ENCODE results near the gene BMP7.

Gene BMP7

DNA sequence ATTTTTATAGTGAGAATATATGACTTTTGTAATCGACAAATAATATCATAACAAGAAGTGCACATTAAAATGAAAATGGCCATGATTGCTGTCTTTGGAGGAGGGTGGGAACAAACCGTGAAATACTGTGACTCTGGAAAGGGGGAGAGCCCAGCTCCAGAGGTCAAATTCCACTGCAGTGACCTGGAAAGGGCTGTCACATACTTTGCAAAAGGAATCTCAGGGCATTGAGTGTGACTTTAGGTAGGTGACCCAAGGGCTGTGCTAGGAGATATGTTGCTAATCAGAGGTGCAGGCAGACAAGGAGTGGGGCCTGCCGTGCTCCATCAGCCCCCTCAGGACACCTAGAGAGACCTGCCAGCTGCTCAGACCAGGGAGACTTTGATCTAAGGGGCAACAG lies 28.1 kb upstream of the BMP7 start:
- no peak overlapping the region for H3K4me3 ChIP-seq (ENCODE audit: low read depth, low read length)
- TF ChIP-seq, protein P1, sequence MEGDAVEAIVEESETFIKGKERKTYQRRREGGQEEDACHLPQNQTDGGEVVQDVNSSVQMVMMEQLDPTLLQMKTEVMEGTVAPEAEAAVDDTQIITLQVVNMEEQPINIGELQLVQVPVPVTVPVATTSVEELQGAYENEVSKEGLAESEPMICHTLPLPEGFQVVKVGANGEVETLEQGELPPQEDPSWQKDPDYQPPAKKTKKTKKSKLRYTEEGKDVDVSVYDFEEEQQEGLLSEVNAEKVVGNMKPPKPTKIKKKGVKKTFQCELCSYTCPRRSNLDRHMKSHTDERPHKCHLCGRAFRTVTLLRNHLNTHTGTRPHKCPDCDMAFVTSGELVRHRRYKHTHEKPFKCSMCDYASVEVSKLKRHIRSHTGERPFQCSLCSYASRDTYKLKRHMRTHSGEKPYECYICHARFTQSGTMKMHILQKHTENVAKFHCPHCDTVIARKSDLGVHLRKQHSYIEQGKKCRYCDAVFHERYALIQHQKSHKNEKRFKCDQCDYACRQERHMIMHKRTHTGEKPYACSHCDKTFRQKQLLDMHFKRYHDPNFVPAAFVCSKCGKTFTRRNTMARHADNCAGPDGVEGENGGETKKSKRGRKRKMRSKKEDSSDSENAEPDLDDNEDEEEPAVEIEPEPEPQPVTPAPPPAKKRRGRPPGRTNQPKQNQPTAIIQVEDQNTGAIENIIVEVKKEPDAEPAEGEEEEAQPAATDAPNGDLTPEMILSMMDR (IDR thresholded peaks at IDR 0.05; ENCODE audit: low read depth, low read length, missing control alignments), result no peak
- DNase-seq (ENCODE audit: low read depth), result no peak

DNA sequence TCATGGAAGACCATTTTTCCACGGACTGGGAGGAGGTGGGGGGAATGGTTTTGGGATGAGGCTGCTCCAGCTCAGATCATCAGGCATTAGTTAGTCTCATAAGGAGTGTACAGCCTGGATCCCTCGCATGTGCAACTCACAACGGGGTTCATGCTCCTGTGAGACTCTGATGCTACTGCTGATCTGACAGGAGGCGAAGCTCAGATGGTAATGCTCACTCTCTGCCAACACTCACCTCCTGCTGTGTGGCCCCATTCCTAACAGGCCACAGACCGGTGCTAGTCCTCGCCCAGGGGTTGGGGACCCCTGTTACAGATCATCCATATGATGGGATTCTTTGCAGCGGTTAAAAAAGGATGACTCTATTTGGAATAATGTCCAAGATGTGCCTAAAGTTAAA lies 27.6 kb upstream of the BMP7 start:
- no peak for DNase-seq (ENCODE audit: low read depth)
- H3K4me3 ChIP-seq (ENCODE audit: low read depth, low read length), result no peak overlapping the region
- TF ChIP-seq, protein P1 (IDR thresholded peaks at IDR 0.05; ENCODE audit: low read depth, low read length, missing control alignments), result no peak

DNA sequence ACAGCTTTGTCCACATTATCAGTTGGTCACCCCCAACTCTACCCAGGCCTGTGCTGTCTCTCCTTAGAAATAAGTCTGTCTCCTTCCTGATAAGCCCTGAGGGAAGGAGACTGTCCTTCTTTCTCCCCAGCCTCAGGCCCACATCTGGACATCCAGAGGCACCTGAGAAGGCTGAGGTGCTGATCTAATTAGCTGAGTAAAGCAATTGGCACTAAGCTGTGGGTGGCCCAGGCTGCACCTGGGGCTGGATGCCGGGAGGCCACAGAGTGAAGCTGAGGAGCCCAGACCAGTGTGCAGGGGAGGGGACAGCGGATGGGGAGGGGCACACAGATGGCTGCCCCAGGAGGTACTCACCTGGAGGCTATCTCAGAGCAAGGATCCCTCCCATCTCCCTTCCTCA lies 26.2 kb upstream of the BMP7 start:
- H3K4me3 ChIP-seq (ENCODE audit: low read depth, low read length), result no peak overlapping the region
- DNase-seq (ENCODE audit: low read depth), result no peak
- TF ChIP-seq, protein P1 (IDR thresholded peaks at IDR 0.05; ENCODE audit: low read depth, low read length, missing control alignments), result no peak

DNA sequence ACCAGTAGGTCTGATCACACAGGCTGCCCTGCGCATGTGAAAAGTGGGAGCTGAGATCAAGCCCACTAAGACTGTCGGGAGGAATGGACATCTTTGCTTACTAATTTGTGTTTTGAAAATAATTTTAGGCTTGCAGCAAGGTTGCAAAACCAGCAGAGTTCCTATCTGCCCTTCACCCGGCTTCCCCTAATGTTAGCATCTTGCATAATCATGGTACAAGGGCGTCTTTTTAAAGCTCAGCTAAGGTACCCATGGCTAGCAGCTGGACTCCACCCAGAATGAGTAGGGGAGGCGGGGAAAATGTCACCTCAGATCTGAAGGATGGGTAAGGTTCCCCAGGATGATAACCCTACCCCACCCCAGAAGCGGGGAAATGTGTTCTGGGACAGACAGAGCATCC lies 25.3 kb upstream of the BMP7 start:
- H3K4me3 ChIP-seq (ENCODE audit: low read depth, low read length), result no peak overlapping the region
- no peak for DNase-seq (ENCODE audit: low read depth)
- TF ChIP-seq, protein P1 (IDR thresholded peaks at IDR 0.05; ENCODE audit: low read depth, low read length, missing control alignments), result no peak

DNA sequence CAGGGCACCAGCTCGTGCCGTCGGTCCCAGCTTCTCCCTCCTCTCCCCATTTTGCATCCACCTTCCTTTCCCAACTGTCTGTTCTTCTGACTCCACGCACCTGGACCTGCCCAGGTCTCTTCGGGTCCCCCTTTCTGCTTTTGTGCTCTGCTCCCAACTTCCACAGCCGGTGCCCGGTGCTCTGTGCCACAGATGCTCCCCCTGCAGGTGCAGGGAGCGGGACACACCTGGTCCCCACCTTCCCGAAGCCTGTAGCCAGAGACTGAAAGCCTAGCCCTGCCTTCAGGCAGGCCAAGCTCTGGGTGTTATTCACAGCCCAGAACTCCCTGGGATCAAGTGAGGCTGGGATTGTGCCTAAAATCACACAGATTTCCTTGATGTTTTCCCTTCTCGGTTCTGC lies 24.6 kb upstream of the BMP7 start:
- TF ChIP-seq, protein P1 (IDR thresholded peaks at IDR 0.05; ENCODE audit: low read depth, low read length, missing control alignments), result no peak
- no peak for DNase-seq (ENCODE audit: low read depth)

DNA sequence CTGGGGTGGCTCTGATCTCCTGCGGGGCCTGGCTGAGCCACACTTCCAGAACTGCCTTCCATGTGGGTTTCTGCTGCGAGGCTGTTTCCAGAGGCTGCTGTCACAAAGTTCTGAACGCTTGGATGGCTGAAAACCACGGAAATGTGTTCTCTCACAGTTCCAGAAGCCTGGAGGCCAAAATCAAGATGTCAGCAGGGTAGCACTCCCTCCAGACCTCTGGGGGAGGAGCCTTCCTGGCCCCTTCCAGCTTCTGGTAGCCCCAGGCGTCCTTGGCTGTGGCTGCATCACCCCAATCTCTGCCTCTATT lies 23.7 kb upstream of the BMP7 start:
- no peak for DNase-seq (ENCODE audit: low read depth)
- TF ChIP-seq, protein P1 (IDR thresholded peaks at IDR 0.05; ENCODE audit: low read depth, low read length, missing control alignments), result no peak
- no peak overlapping the region for H3K4me3 ChIP-seq (ENCODE audit: low read depth, low read length)

More for the DNA sequence above, 24.6 kb upstream of the BMP7 start:
- H3K4me3 ChIP-seq (ENCODE audit: low read depth, low read length), result no peak overlapping the region

DNA sequence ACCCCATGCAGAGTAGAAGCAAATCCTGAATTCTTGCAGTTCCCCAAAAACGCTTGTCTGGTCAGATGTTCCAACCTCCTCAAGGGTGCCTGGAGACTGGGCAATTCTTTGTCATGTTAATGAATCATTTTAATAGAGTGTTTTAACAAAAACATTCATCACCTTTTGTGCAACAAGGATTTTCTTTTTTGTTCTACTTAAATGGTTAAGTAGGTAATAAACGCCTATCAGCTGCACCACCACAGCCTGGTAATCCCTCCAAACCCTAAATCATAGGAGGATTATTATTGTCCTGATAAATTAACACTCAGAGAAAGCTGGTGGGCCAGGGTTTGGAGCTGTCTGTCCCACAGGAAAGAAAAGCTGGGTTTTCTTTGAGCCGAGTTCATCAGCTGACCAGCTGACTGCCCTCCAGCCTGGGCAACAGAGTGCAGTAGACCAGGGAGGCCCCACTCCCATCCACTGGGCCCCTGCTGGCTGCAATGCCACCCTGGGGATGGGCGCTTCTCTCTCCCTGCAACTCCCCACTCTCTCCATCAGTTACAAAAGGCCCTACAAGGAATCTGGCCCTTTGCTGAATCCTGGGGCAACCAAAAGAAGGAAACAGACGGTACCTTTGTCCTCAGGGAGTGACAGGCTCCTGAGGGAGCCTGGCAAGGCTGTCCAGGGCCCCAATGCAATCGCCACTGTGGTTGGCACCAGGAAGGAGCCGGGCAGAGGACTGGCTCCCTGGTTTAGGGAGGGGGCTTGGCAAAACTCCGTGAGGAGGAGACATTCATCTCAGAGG lies 23.1 kb upstream of the BMP7 start:
- H3K4me3 ChIP-seq (ENCODE audit: low read depth, low read length), result no peak overlapping the region
- TF ChIP-seq, protein P1 (IDR thresholded peaks at IDR 0.05; ENCODE audit: low read depth, low read length, missing control alignments), result no peak
- DNase-seq (ENCODE audit: low read depth), result no peak
